Measurements from ENCODE around the gene SPATA13. TPM values are rescaled to one million over a fixed set of nuclear protein-coding genes. Genes with fewer than 3 reads are reported as not detected.

Gene SPATA13
- total RNA-seq, 1 experiment from 2014 or later, result 28.7 TPM

DNA sequence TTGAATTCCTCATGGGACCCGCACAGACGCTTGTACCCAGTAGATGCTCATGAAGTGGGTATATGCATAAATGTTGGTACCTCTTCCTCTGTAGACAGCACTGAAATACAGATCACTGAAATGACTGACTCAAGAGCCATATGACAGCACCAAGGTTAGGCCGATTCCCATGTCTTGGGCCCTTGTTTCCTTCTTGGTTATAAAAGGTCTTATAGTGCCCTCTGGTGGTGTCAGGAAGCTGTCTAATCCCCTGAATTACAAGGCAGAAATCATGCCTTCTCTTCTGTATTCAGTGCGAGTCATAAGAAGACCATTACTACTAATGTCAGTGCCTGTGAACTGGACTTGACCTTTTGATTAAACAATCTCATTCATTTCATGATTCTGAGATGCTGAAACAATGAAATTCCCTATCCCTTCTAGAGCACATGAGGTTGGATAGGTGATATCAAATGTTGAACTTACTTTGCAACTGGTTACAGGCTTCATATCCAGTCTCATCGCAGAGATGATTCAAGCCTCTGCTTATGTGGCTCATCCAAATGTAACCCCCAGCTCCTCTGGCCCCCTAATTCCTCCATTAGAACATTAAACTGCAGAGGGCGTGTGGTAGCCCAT lies 59.7 kb downstream of the SPATA13 start:
- POLR2A ChIA-PET (ENCODE audit: unreplicated experiment), result no interaction called here
- peak overlapping the region; percentile 38; the same call in 1 of the 2 replicates for H3K4me2 ChIP-seq
- no TSS peak for BruUV-seq (replicated peaks)
- H3K9me2 ChIP-seq (ENCODE audit: insufficient read depth), result no peaks in the 10 kb centered on the region
- H3K79me2 ChIP-seq (ENCODE audit: low read depth), result peaks cover 16% of the 10 kb centered on the region
- H2AFZ ChIP-seq, result no peak overlapping the region
- H3F3A ChIP-seq (ENCODE audit: insufficient read depth, low read depth), result peaks cover 17% of the 10 kb centered on the region
- no peaks in the 10 kb centered on the region for H3K36me3 ChIP-seq (ENCODE audit: low read depth)
- no peak overlapping the region for H3K4me3 ChIP-seq
- no peaks in the 10 kb centered on the region for H3K27me3 ChIP-seq (ENCODE audit: insufficient read depth, low read depth)
- no peaks in the 10 kb centered on the region for H4K20me1 ChIP-seq (ENCODE audit: insufficient read depth)
- intact Hi-C loops (cut with micrococcal nuclease; ENCODE audit: unreplicated experiment), result loop anchor here (1.0 kb wide), 4 partner anchors 59 to 299 kb away; no protein-coding TSS in a partner anchor
- CTCF ChIA-PET, result interaction anchor here (0.8 to 1.2 kb wide), 2 partner anchors 25 to 199 kb away, joined by 4 to 5 read pairs; no protein-coding TSS in a partner anchor
- no peak for TF ChIP-seq EZH2 (IDR thresholded peaks at IDR 0.05; ENCODE audit: low read depth)
- TF ChIP-seq, protein P1, sequence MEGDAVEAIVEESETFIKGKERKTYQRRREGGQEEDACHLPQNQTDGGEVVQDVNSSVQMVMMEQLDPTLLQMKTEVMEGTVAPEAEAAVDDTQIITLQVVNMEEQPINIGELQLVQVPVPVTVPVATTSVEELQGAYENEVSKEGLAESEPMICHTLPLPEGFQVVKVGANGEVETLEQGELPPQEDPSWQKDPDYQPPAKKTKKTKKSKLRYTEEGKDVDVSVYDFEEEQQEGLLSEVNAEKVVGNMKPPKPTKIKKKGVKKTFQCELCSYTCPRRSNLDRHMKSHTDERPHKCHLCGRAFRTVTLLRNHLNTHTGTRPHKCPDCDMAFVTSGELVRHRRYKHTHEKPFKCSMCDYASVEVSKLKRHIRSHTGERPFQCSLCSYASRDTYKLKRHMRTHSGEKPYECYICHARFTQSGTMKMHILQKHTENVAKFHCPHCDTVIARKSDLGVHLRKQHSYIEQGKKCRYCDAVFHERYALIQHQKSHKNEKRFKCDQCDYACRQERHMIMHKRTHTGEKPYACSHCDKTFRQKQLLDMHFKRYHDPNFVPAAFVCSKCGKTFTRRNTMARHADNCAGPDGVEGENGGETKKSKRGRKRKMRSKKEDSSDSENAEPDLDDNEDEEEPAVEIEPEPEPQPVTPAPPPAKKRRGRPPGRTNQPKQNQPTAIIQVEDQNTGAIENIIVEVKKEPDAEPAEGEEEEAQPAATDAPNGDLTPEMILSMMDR (conservative IDR thresholded peaks at IDR 0.05), result peak; percentile 86
- H3K27ac ChIP-seq, result peak overlapping the region; percentile 75
- H3K9me3 ChIP-seq (ENCODE audit: insufficient read depth, low read depth), result no peaks in the 10 kb centered on the region
- peak; percentile 40 to 68 for DNase-seq
- peaks cover 39% of the 10 kb centered on the region for H3K4me1 ChIP-seq (replicated peaks; ENCODE audit: insufficient read depth)

DNA sequence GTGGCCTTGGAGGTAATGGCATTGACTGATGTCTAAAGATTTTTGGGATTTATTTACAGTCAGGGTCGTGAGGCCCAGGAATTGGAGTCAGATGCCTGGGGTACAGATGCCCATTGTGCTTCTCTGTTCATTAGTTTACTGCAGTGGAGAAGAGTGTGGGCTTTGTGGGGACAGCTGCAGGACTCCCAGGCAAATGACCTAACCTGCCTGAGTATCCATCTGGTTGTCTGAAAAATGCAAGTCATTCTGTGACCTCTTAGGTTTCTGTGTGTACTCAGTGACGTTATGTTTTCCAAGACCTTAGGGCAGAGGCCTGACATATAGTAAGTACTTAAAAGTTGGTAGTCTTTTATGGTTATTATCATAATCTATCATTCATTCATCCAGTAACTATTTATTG lies 60.5 kb downstream of the SPATA13 start:
- TF ChIP-seq, protein P1 (conservative IDR thresholded peaks at IDR 0.05), result no peak
- TF ChIP-seq EZH2 (IDR thresholded peaks at IDR 0.05; ENCODE audit: low read depth), result no peak
- Histone ChIP-seq H3K79me2 (ENCODE audit: low read depth) (peaks cover 16% of the 10 kb centered on the region), H2AFZ (no peak overlapping the region), H3K27me3 (ENCODE audit: insufficient read depth, low read depth) (no peaks in the 10 kb centered on the region), H4K20me1 (ENCODE audit: insufficient read depth) (no peaks in the 10 kb centered on the region), H3K9me2 (ENCODE audit: insufficient read depth) (no peaks in the 10 kb centered on the region), H3K4me1 (replicated peaks; ENCODE audit: insufficient read depth) (peaks cover 39% of the 10 kb centered on the region), H3K27ac (peak overlapping the region; percentile 75), H3K4me3 (no peak overlapping the region), H3K36me3 (ENCODE audit: low read depth) (no peaks in the 10 kb centered on the region), H3F3A (ENCODE audit: insufficient read depth, low read depth) (peaks cover 18% of the 10 kb centered on the region), H3K9me3 (ENCODE audit: insufficient read depth, low read depth) (no peaks in the 10 kb centered on the region), H3K4me2 (peak overlapping the region; percentile 38; the same call in 1 of the 2 replicates)
- peak in 1 of 2 experiments; percentile 78 for DNase-seq
- CTCF ChIA-PET, result no interaction called here
- POLR2A ChIA-PET (ENCODE audit: unreplicated experiment), result no interaction called here
- no TSS peak for BruUV-seq (replicated peaks)
- intact Hi-C loops (cut with micrococcal nuclease; ENCODE audit: unreplicated experiment), result no loop called here

DNA sequence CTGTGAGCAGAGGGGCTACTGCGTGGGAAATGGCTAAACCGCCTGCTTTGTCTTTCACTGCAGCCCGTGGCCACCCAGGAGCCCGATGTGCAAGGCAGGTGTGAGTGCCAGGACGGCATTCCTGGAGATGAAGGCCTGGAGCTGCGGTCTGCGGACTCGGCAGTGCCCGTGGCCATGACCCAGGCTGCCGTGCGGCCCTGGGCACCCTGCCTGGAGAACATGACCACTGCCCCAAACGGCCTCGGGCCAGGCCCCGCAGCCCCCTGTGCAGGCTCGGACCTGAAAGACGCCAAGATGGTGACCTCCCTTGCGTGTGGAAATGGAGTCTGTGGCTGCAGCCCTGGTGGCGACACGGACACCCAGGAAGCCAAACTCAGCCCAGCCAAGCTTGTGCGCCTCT lies 62.2 kb downstream of the SPATA13 start:
- CTCF ChIA-PET, result no interaction called here
- Histone ChIP-seq H3K4me2 (no peak overlapping the region), H3K27me3 (ENCODE audit: insufficient read depth, low read depth) (no peaks in the 10 kb centered on the region), H4K20me1 (ENCODE audit: insufficient read depth) (no peaks in the 10 kb centered on the region), H3K9me2 (ENCODE audit: insufficient read depth) (no peaks in the 10 kb centered on the region), H3K36me3 (ENCODE audit: low read depth) (no peaks in the 10 kb centered on the region), H3K9me3 (ENCODE audit: insufficient read depth, low read depth) (no peaks in the 10 kb centered on the region), H2AFZ (no peak overlapping the region), H3K27ac (no peak overlapping the region), H3K4me3 (no peak overlapping the region), H3K4me1 (replicated peaks; ENCODE audit: insufficient read depth) (peaks cover 31% of the 10 kb centered on the region), H3F3A (ENCODE audit: insufficient read depth, low read depth) (peaks cover 26% of the 10 kb centered on the region), H3K79me2 (ENCODE audit: low read depth) (peaks cover 16% of the 10 kb centered on the region)
- BruUV-seq (replicated peaks), result no TSS peak
- no peak for DNase-seq
- intact Hi-C loops (cut with micrococcal nuclease; ENCODE audit: unreplicated experiment), result no loop called here
- POLR2A ChIA-PET (ENCODE audit: unreplicated experiment), result no interaction called here
- TF ChIP-seq, protein P1 (conservative IDR thresholded peaks at IDR 0.05), result no peak
- TF ChIP-seq EZH2 (IDR thresholded peaks at IDR 0.05; ENCODE audit: low read depth), result no peak

Data from PC-9 (cell line).